Mammary epithelial cell (primary cell): ENCODE measurements around the gene TRMT5.

Source experiments
- CTCF ChIP-seq, 2 donors: IDR thresholded peaks in 1 of 2; conservative IDR thresholded peaks in 1 of 2; 2 replicates each; pipeline ENCODE4 v1.5.1; 2011 to 2012; ENCODE audit warnings: inconsistent platforms in 2 of 2, low read length in 2 of 2, mild to moderate bottlenecking in 2 of 2, control low read depth in 1 of 2, low read depth in 1 of 2; ENCODE audit not compliant: insufficient read depth in 1 of 2; ENCODE audit errors: extremely low read depth in 1 of 2
- EZH2 ChIP-seq: IDR thresholded peaks from 2 replicates; pipeline ENCODE4 v1.6.1; 2012; ENCODE audit warnings: low read length, inconsistent platforms, borderline replicate concordance

- TF ChIP-seq CTCF (conservative IDR thresholded peaks at IDR 0.05 in 1 of 2, IDR thresholded peaks at IDR 0.05 in 1 of 2; ENCODE audit: extremely low read depth in 1 of 2, insufficient read depth in 1 of 2, low read depth in 1 of 2, low read length in 2 of 2) = no peak
- TF ChIP-seq EZH2 = no peak
Observed at GRCh38 chr14:60999536-60999935, 18.7 kb upstream of the TRMT5 start.
